ENCODE results near the gene CCL28. TPM values are rescaled to one million over a fixed set of nuclear protein-coding genes. Genes with fewer than 3 reads are reported as not detected.

CCL28 gene
- total RNA-seq, 4 donors from 2014 or later: 2.2 to 3.3 (median 2.3) TPM

- peaks cover 9 to 20% (median 19%) of the 10 kb centered on the region in 4 donors for H3K4me1 ChIP-seq
- H3K36me3 ChIP-seq: no peaks in the 10 kb centered on the region
- H3K4me3 ChIP-seq: no peak overlapping the region
- peak overlapping the region in 2 of 4 donors; percentile 40 to 47 for H3K27ac ChIP-seq (replicated peaks in 1 of 4)
- DNase-seq (ENCODE audit: extremely low spot score): no peak
- H3K9me3 ChIP-seq: peaks cover 0 to 8% (median under 1%) of the 10 kb centered on the region in 4 donors
- WGBS: 70% methylated on average over 4 of the region's 4 CpGs
- TF ChIP-seq POLR2AphosphoS5 (IDR thresholded peaks at IDR 0.05): no peak
- TF ChIP-seq CTCF (IDR thresholded peaks at IDR 0.05): no peak
- no peak for TF ChIP-seq POLR2A (IDR thresholded peaks at IDR 0.05; ENCODE audit: low read depth)
- no peak for TF ChIP-seq EP300 (IDR thresholded peaks at IDR 0.05)
- no peaks in the 10 kb centered on the region for H3K27me3 ChIP-seq
- intact Hi-C loops (cut with DNase I): no loop called here
Observed at GRCh38 chr5:43433382-43433781, 21.2 kb upstream of the CCL28 start.

GRCh38 chr5:43432486-43433375 lies 20.5 kb upstream of the CCL28 start:
- H3K27me3 ChIP-seq: no peaks in the 10 kb centered on the region
- H3K36me3 ChIP-seq: no peaks in the 10 kb centered on the region
- no peak for DNase-seq (ENCODE audit: extremely low spot score)
- TF ChIP-seq POLR2A (IDR thresholded peaks at IDR 0.05; ENCODE audit: low read depth) (no peak), POLR2AphosphoS5 (IDR thresholded peaks at IDR 0.05) (peak; percentile 37 to 48), EP300 (IDR thresholded peaks at IDR 0.05) (no peak)
- WGBS: 50% methylated on average over 3 of the region's 3 CpGs
- peaks cover 0 to 2% (median 0%) of the 10 kb centered on the region in 4 donors for H3K9me3 ChIP-seq
- H3K4me3 ChIP-seq: no peak overlapping the region
- peaks cover 9 to 20% (median 19%) of the 10 kb centered on the region in 4 donors for H3K4me1 ChIP-seq
- H3K27ac ChIP-seq (replicated peaks in 1 of 4): peak overlapping the region in 3 of 4 donors; percentile 20 to 60 (median 47)
- intact Hi-C loops (cut with DNase I): no loop called here

- no peaks in the 10 kb centered on the region for H3K27me3 ChIP-seq
- intact Hi-C loops (cut with DNase I): no loop called here
- H3K36me3 ChIP-seq: no peaks in the 10 kb centered on the region
- no peak for DNase-seq (ENCODE audit: extremely low spot score)
- peaks cover 9 to 25% (median 21%) of the 10 kb centered on the region in 4 donors for H3K4me1 ChIP-seq
- no peak overlapping the region for H3K4me3 ChIP-seq
- TF ChIP-seq EP300 (IDR thresholded peaks at IDR 0.05) (no peak), POLR2A (IDR thresholded peaks at IDR 0.05; ENCODE audit: low read depth) (no peak)
- no peaks in the 10 kb centered on the region for H3K9me3 ChIP-seq
- no peak overlapping the region for H3K27ac ChIP-seq (replicated peaks in 1 of 4)
- WGBS: 93% methylated on average over 2 of the region's 2 CpGs
Observed at GRCh38 chr5:43429706-43430105, 17.5 kb upstream of the CCL28 start.

- Histone ChIP-seq H3K4me3 (no peak overlapping the region), H3K27ac (replicated peaks in 1 of 4) (no peak overlapping the region), H3K27me3 (no peaks in the 10 kb centered on the region), H3K36me3 (no peaks in the 10 kb centered on the region), H3K4me1 (peaks cover 9 to 25% (median 21%) of the 10 kb centered on the region in 4 donors), H3K9me3 (no peaks in the 10 kb centered on the region)
- no peak for DNase-seq (ENCODE audit: extremely low spot score)
- TF ChIP-seq EP300 (IDR thresholded peaks at IDR 0.05) (no peak), POLR2A (IDR thresholded peaks at IDR 0.05; ENCODE audit: low read depth) (no peak), CTCF (IDR thresholded peaks at IDR 0.05) (no peak), POLR2AphosphoS5 (IDR thresholded peaks at IDR 0.05) (no peak)
- WGBS: 91% methylated on average over 7 of the region's 7 CpGs
- intact Hi-C loops (cut with DNase I): no loop called here
Observed at GRCh38 chr5:43429016-43429415, 16.8 kb upstream of the CCL28 start.

GRCh38 chr5:43427306-43427705 lies 15.1 kb upstream of the CCL28 start:
- Histone ChIP-seq H3K27me3 (no peaks in the 10 kb centered on the region), H3K4me3 (no peak overlapping the region), H3K36me3 (no peaks in the 10 kb centered on the region), H3K4me1 (peaks cover 0 to 16% (median 10%) of the 10 kb centered on the region in 4 donors), H3K9me3 (no peaks in the 10 kb centered on the region), H3K27ac (replicated peaks in 1 of 4) (no peak overlapping the region)
- TF ChIP-seq POLR2A (IDR thresholded peaks at IDR 0.05; ENCODE audit: low read depth) (no peak), POLR2AphosphoS5 (IDR thresholded peaks at IDR 0.05) (no peak), EP300 (IDR thresholded peaks at IDR 0.05) (no peak), CTCF (IDR thresholded peaks at IDR 0.05) (no peak)
- intact Hi-C loops (cut with DNase I): no loop called here
- no peak for DNase-seq (ENCODE audit: extremely low spot score)
- 86% methylated on average over 4 of the region's 4 CpGs for WGBS

Measured in esophagus muscularis mucosa (tissue), 4 donors.